Amniotic epithelial cell (primary cell): ENCODE results near the gene CFAP298.

Experiments used
- DNase-seq: peaks from one replicate; pipeline ENCODE4 v3.0.0-alpha.2; 2010; ENCODE audit warnings: low read depth

CFAP298 gene

DNA sequence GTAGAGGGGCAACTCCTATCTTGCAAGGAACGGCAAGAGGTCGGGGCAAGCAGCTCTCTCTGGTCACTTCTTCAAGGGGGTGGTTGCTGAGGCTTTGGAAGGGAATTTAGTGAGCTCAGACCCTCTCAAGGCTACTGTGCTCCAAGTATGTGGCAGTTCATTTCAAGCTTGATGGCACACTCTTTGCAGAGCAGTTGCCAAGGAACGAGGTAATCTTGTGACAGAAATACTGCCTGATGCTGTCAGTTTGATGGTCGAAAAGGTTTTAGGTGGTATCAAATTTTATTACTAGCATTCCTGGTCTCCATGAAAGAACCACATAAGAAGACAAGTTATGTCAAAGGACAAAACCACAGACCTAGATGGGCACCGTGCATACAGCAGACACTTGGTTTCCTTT, 13.1 kb downstream of the CFAP298 start:
- no peak for DNase-seq

GRCh38 chr21:32597205-32597604, 15.0 kb downstream of the CFAP298 start:
- peak; percentile 89 for DNase-seq

GRCh38 chr21:32595431-32595830, 16.7 kb downstream of the CFAP298 start:
- no peak for DNase-seq

DNA sequence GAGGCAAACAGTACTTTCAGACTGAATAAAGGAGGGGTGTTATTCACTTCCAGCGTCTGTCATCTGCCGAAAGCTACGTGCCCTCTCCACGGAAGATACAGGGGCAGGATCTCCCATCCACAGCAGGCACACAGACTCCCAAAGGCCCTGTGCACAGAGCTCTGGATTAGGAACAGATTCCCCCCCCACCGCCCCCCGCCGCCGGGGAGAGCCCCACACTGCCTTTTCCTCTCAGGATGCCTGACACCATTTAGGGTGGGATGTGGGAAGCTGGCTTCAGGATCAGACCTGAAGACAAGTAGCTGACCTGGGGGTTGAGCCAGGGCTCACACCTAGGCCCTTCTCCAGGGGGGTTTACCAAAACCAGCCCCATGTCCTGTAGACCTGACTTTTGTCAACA, 18.5 kb downstream of the CFAP298 start:
- no peak for DNase-seq

DNA sequence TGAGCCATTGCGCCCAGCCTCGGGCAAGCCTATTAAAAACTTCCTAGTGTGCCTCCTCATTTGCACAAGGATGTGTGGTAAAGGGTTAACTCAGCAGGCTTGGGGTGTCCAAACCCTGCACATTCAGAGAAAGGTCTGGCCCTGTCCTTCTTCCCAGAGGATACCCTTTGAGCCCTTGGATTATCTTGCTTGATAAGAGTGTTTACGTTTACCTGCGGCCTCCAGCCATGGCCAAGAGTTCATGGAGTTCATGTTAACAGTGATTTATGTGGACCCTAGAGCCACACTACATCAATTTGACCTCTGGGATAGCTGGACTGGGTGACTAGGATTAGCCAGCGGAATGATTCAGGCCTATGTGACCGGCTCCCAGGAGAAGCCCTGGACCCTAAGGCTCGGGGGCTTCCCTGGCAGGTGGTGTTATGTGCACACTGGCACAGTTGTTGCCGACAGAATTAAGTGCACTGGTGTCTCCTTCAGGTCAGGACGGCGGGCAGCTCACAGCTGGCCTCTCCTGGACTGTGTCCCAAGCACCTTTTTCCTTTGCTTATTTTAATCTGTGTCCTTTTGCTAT, 19.2 kb downstream of the CFAP298 start:
- DNase-seq: no peak

DNA sequence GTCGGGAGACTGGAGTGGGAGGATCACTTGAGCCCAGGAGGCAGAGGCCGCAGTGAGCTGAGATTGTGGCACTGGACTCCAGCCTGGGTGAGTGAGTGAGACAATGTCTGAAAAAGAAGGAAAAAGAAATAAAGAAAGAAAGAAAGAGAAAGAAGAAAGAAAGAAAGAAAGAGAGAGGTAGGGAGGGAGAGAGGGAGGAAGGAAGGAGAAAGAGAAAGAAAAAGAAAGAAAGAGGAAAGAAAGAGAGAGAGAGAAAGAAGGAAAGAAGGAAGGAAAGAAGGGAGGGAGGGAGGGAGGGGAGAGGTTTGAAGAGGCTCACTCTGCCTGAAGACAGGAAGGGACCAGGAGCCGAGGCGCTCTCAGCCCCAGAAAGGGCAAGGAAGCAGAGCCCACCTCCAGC, 22.0 kb downstream of the CFAP298 start:
- DNase-seq: no peak

DNA sequence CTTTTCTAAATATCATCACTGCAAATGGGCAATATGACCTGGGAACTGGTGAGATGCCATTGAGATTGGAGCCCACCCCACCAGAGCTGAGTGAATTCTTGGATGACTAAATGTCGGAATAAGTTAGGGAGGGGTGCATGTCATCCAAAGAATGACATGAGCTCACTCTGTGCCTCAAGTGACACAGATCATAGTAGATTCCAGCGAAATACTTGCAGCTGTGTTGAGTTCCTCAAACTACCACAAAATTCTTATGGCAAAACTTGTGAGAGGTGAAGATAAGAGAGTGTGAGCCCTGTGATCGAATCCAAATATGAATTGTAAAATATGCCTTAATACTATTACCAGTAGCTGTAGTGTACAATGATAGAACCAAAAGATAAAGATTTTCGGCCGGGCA, 24.5 kb downstream of the CFAP298 start:
- DNase-seq: no peak

DNA sequence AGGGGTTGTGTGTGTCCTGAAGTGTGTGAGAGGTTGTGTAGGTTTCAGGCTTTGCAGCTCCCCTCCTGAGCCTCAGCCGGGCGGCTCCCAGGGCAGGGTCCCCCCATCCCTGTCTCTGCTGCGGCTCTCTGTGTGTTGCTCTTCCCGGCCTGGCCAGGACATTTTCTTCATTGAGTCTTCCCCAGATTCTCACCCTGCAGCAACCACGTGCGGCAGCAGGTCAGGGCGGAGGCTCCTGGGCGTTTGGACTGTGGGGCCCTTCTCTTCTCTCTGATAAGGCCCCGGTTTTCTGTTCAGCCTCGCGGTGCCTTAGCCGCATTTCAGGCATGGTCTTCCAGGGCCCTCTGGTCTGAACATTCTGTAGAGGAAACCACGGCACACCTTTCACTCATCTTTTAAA, 25.1 kb downstream of the CFAP298 start:
- DNase-seq: no peak

- no peak for DNase-seq
These were observed 26.2 kb downstream of the CFAP298 start for GRCh38 chr21:32585970-32586369.

DNA sequence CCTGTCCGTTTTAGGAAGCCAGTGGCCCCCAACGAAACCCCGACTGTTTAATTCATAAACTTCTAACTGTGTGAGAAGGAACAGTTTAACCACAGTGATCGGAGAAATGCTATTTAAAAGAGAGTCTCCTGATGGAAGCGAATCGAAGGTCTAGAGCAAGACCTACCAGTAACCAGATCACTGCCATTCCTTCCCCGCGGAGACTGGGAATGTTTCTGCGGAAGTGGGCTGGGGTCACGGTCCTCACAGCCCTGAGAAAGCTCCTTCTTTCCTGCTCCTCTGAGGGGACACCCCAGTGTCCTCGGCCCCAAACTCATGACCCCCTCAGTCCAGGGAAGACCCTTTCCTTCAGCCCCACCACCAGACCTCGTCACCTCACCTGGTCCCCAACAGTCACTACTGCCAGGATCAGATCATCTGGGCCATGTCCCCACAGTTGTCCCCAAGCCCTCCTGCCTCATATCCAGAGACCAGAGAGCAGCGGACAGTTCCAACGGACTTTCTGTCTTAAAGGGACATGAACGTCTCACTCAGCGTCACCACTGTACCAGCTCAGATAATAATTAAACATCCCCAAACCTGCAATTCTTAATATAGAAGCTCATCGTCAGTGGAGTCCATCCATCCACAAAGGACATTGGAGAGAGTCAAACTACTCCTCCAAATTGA, 27.0 kb downstream of the CFAP298 start, which contains the start of gene TCP10L:
TSS of gene TCP10L (minus strand) at position 482 of the 669 bp plus-strand sequence. CDS start 1,219 bp downstream, outside the sequence.
- DNase-seq: no peak

DNA sequence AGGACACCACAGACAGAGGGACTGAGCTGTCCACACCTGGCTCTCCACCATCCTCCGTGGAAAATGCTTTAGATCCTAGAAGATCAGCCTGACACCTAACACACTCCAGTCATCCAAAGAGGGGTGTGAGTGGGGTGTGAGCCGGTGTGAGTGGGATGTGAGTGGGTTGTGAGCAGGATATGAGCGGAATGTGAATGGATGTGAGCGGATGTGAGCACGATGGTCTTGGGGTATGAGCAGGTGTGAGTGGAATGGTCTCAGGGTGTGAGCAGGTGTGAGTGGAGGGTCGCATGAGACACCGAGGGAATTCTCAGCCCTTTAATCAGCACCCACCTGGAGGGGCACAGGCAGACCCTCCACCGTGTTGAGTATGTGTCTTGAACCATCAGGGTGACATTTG, 27.7 kb downstream of the CFAP298 start:
- DNase-seq: no peak

DNA sequence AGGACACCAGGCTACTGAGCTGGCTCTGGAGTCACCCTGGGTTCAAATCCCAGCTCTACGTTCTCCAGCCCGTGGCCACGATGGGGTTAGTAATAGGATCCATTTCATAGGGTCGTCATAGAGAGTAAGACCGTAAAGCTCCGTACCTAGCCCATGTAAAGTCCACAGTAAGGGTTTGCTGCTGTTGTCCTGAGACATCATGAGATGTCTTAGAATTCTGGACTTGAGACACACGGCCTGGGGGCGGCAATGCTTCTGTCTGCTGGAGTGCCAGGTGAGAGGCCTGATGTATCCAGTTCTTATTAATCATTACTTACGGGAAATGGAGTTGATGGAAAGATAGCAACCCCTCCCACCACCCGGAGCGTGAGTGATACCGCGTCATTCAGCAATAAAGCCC, 30.4 kb downstream of the CFAP298 start:
- no peak for DNase-seq

DNA sequence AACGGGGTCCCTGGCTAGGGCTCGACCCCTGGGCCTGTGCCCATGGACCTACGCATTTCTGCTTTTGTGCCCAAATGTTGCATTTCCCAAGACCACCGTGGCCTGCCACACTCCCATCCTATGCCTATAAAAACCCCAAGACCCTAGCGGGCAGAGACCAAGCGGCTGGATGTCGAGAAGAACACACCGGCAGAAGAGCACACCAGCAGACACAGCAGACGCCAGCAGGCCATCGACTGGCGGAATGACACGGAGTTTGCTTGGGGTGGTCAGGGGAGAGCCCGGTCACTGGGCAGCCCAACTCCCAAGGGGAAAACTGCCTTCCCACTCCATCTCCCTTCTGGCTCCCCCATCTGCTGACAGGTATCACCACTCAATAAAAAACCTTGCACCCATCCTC, 31.2 kb downstream of the CFAP298 start:
- no peak for DNase-seq

DNA sequence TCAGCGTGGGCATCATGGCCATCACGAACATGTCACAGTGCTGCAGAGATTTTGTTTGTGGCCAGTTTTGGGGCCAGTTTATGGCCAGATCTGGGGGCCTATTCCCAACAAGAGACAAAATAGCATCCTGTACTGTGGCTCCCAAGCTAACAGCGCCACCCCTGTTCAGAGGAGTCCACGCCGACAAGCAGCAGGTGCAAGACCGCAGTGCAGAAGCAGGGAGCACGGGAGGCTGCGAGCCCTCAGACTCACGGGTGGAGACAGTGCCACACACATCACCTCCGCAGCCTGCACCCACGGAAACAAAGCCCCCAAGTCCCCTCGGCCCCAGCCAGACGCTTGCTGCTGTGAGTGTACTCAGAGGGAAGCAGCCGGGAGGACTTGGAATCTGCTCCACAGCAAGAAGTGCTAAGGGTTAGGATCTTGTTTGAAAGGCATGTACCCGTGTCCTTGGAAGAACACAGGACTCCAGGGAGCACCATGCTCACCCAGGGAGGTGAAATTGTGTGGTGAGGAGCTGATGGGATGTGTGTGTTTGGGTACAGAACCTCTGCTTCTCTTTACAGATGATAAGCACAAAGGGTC, 34.0 kb downstream of the CFAP298 start:
- no peak for DNase-seq

DNA sequence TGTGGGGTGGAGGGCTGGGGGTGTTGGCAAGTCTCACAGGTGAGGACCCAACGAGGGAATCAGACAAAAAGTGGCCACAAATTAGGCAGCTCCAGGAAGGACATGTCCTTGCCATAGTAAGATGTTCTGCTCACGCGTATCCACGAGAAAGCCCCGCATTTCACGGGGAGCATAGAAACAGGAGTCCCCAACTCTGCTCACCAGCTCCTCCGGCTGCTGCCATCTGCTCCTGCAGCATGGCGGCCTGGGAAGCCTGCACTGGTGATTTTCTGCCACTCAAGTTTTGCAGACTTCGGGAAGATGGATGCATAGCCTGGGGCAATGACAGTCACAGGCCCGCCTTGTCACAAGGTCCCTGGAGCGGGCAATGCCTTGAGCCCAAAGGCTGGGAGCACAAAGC, 36.2 kb downstream of the CFAP298 start:
- no peak for DNase-seq

DNA sequence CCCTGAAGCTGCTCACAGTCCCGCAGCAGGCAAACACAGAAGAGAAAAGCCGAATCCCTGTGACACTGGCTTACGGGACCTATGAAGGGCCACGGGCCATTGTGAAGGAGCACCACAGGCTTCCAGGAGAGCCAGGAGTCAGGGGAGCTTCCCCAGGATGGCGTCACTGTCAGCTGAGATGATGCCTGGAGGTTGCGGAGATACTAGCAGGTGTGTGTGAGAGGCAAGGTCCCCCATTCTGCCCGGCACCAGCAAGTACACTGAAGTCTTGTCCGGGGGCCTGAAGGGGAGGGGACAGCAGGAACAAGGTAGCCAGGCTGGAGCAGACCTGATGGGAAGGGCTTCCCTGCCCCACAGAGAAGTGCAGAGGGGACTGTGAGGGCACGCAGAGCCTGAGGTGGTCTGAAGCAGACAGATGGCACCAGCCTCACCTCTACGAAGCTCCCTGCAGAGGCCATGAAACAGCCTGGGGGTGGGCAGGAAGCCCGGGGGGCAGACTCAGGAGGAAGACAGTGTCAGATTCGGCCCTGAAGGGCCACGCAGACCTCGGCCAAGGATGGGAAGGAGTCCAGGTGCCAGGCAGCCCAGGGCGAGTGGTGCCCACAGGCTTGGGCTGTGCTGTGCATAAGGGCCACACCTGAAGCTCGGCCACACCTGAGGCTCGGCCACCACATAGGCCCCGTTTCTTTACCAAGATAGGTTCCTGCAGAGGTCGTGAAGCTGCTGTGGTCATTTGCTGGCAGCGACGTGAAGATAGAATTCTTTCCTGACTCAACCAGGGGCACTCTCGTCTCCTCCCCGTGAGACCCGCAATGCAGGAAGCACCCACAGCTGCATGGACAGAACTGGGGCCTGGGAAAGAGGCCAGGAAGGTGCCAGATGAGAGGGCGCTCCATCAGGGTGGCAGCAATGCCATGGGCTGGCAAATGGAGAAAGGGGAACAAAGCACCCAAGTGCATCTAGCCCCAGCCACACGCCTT, 36.9 kb downstream of the CFAP298 start:
- no peak for DNase-seq

GRCh38 chr21:32572574-32573420, 39.4 kb downstream of the CFAP298 start:
- DNase-seq: no peak

DNA sequence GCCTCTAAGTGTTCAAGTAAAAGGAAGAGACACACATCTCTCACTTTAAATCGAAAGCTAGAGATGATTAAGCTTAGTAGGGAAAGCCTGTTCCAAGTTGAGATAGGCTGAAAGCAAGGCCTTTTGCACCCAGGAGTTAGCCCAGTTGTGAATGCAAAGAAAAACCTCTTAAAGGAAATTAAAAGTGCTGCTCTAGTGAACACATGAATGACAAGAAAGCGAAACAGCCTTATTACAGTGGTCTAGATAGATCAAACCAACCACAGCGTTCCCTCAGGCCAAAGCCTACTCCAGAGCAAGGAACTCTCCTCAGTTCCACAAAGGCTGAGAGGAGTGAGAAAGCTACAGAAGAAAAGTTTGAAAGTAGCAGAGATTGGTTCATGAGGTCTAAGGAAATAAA, 41.7 kb downstream of the CFAP298 start:
- DNase-seq: no peak

DNA sequence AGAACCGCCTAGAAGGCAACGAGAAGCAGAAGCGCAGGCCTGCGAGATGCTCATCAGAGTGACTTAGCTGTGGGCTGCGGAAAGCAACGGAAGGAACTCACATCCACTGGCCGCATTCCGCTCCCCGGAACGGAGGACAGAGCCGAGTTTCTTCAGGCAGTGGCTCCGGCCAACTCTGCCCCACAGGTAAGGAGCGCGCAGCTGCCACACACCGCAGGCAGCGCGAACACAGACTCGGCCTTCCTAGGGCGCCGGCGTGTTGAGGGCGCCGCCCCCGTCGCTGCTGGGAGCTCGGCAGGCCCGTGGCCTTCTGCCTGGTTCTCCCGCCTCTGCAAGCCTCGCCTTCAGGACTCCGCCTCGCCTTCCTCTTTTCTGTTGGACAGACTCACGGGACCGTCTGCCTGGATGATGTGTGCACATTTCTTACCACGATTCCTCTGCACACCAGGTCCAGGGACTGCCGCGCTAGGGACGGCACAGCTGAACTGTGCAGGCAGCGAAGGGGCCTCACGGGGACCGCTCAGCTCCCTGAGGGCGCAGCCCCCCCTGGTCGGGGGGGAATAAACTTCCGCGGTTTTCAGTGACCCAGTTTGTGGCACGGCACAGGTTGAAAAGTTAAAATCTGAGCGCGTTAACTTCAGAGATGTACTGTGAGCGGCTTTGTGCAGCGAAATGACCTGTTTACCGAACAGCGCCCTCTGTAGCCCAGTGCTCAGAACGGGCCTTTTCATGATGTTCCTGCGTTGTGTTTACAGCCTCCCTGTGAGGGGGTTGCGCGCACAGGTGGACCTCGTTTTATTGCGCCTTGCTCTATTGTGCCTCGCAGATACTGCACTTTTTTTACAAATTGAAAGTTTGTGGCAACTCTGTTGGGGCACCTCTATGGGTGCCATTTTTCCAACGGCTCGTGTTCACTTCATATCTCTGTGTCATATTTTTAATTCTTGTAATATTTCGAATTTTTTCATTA, 42.6 kb downstream of the CFAP298 start:
- peak; percentile 67 for DNase-seq

DNA sequence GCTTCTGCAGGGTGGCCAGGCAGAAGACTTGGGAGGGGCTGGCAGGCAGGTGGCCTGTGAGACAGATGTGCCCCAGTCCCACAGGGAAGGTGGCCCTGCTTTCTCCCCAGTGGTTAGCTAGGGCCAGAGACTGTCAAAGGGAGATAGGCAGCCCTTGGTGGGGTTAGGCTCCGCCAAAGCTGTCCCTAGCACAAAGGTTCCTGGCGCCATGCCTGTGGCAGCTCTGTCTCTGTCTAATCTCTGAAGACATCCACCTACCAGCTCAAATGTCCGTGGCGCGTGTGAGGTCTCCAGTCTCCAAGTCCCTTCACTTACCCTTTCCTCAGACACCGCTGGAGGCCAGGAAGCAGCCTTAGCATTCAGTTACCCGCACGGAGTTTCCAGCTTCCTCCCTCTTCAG, 44.6 kb downstream of the CFAP298 start:
- DNase-seq: no peak
